Duodenal mucosa (tissue), 2 donors: ENCODE results near the gene DNAH11.

Source experiments
- H3K27ac ChIP-seq: one replicate; pipeline ENCODE4 v1.7.0; 2013; ENCODE audit warnings: low read depth, low read length
- H3K27me3 ChIP-seq, 2 donors: one replicate each; pipeline ENCODE4 v1.7.0; 2013; ENCODE audit warnings: low read length in 2 of 2, control low read depth in 1 of 2; ENCODE audit not compliant: insufficient read depth in 2 of 2, control insufficient read depth in 1 of 2
- H3K36me3 ChIP-seq, 2 donors: one replicate each; pipeline ENCODE4 v1.7.0; 2013; ENCODE audit warnings: low read length in 2 of 2, control low read depth in 1 of 2; ENCODE audit not compliant: insufficient read depth in 2 of 2, control insufficient read depth in 1 of 2
- H3K4me1 ChIP-seq, 2 donors: one replicate each; pipeline ENCODE4 v1.7.0; 2013; ENCODE audit warnings: low read length in 2 of 2, control low read depth in 1 of 2; ENCODE audit not compliant: insufficient read depth in 2 of 2, control insufficient read depth in 1 of 2
- H3K4me3 ChIP-seq, 2 donors: one replicate each; pipeline ENCODE4 v1.7.0; 2013; ENCODE audit warnings: low read length in 2 of 2, low read depth in 1 of 2
- H3K9ac ChIP-seq, 2 donors: one replicate each; pipeline ENCODE4 v1.7.0; 2013; ENCODE audit warnings: low read length in 2 of 2, low read depth in 1 of 2
- H3K9me3 ChIP-seq, 2 donors: one replicate each; pipeline ENCODE4 v1.7.0; 2013; ENCODE audit warnings: low read length in 2 of 2, control low read depth in 1 of 2; ENCODE audit not compliant: control insufficient read depth in 1 of 2

The DNAH11 gene

DNA sequence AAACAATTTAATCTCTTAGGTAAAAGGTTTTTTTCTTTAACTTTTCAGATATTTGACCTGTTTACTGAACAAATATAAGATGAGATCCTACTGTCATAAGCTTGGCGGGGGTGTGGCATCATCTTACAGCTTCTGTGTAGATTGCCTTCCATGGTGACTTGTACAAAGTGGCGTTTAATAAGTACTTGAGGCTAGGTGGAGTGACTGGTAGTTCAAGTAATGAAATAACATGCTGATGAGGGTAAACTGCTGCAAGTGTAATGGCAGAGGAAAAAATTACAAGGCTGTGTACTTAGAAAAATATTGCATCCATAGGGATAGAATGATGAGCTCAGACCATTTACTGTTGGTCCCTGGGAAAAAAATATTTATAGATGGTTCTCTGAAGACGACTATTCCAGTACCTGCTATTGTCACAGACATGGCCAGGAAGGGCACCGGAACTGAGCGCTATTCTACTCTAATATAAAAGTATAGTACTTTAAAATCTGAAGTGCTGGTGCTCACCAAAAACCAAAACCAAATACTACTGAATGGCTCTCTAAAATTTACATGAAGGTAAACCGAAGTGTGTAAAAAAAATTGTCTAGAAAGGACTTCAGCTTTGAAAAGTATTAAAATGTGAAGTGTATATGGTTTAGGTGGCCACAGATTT lies 42.4 kb downstream of the DNAH11 start:
- no peak overlapping the region for H3K27ac ChIP-seq
- no peaks in the 10 kb centered on the region for H3K27me3 ChIP-seq
- no peak overlapping the region for H3K9ac ChIP-seq
- no peaks in the 10 kb centered on the region for H3K9me3 ChIP-seq
- H3K4me1 ChIP-seq: no peaks in the 10 kb centered on the region
- H3K4me3 ChIP-seq: no peak overlapping the region
- H3K36me3 ChIP-seq: no peaks in the 10 kb centered on the region

DNA sequence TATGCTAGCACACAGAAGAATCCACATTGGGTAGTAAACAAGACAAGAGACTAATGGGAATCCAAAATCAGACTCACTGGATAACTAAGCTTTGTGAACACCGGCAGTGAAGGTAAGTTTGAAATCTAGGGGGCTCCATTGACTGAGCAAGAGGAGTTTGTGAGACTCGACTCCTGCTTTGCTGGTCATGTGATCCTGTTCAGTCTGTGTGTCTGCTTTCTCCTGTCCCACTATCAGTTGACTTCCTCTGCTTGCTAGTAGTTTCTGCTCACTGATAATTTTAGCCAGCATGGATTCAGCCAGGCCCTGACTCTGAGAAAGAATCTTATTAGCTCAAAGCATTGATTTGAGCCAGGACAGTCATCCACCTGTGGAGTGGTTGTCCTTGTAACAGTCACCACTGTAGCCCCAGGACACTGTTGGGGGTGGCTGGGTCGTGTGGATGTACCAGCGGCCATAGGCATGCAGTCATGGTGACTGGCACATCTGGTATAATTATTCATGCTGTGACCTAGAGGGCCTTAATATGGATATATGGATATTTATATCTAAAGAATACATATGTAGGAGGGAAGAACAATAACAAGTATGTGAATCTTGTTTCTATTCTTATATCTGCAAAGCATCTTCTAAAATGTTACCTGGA lies 44.4 kb downstream of the DNAH11 start:
- no peak overlapping the region for H3K4me3 ChIP-seq
- no peaks in the 10 kb centered on the region for H3K36me3 ChIP-seq
- H3K27ac ChIP-seq: no peak overlapping the region
- H3K9me3 ChIP-seq: no peaks in the 10 kb centered on the region
- H3K9ac ChIP-seq: no peak overlapping the region
- H3K4me1 ChIP-seq: no peaks in the 10 kb centered on the region
- no peaks in the 10 kb centered on the region for H3K27me3 ChIP-seq

DNA sequence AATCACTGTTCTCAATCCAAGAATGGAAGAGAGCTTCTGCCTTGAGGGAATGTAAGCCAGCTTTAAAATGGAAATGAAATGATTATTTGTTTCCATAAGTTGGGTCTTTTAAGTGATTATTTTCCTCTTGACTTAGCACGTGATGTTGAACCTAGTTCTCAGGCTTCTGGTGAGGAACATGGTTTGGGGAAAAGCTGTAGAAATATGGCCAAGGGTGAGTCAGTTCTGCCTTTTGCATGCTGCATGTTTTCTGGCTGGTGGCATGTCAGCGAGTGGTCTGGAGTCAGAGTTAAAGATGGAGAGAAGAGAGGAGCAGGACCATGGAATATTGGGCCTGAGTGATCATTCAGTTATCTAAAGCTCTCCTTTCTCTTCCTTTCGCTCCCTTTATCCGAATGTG lies 54.0 kb downstream of the DNAH11 start:
- Histone ChIP-seq H3K9ac (no peak overlapping the region), H3K4me3 (no peak overlapping the region), H3K9me3 (no peaks in the 10 kb centered on the region), H3K27ac (no peak overlapping the region), H3K36me3 (no peaks in the 10 kb centered on the region), H3K4me1 (no peaks in the 10 kb centered on the region), H3K27me3 (no peaks in the 10 kb centered on the region)

DNA sequence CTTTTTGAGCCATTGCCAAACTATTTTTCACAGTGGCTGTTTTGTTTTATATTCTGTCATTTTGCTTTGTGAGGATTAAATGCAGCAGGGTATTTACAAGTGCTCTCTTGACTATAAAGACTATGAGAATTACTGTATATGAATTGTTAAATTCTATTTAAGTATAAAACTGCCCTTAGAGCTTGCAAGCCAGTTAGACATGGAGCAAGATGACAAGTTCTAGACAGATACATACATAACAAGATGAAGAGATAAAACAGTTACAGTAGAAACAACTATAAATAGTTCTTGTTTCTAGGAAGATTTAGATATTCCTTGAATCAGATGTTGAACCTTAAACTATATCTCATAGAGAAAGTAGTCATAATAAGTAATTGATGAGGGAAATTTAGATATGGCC lies 60.6 kb downstream of the DNAH11 start:
- Histone ChIP-seq H3K9me3 (no peaks in the 10 kb centered on the region), H3K27me3 (no peaks in the 10 kb centered on the region), H3K9ac (no peak overlapping the region), H3K4me1 (no peaks in the 10 kb centered on the region), H3K36me3 (no peaks in the 10 kb centered on the region), H3K4me3 (no peak overlapping the region), H3K27ac (no peak overlapping the region)

DNA sequence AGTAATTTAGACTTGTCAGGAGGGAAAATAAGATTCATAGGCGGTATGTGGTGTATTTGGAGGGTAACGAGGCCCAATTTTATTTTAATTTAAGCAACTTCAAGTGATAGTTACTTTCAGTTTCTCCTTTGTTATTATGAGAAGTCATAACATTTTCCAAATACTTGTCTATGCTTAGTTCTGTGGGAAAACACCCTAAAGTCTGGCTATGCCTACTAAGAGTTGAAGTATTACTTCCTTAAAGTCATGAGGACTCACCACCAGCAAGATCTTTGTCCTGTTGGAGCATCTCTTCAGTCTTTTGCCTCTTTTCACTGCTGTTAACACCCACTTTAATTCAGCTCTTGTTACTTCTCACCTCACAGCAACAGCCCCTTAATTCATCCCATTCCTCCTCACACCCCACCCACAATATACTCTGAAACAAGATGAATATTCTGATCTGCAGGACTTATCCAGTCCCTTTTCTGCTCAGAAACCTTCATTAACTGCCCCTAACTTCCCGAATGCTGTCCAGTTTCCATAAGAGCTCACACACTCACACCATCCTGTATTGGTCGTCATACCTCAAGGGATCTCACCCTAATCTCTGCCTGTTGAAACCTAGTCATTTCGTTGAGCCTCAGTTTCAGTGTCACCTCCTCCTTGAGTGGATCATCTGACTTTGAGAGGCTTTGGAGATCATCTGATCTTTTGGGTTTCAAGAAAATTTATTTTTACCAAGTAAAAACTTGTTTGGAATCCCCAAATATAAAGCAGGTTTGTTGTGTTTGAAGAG lies 61.3 kb downstream of the DNAH11 start:
- Histone ChIP-seq H3K4me3 (no peak overlapping the region), H3K4me1 (no peaks in the 10 kb centered on the region), H3K27me3 (no peaks in the 10 kb centered on the region), H3K36me3 (no peaks in the 10 kb centered on the region), H3K9me3 (no peaks in the 10 kb centered on the region), H3K9ac (no peak overlapping the region), H3K27ac (no peak overlapping the region)

DNA sequence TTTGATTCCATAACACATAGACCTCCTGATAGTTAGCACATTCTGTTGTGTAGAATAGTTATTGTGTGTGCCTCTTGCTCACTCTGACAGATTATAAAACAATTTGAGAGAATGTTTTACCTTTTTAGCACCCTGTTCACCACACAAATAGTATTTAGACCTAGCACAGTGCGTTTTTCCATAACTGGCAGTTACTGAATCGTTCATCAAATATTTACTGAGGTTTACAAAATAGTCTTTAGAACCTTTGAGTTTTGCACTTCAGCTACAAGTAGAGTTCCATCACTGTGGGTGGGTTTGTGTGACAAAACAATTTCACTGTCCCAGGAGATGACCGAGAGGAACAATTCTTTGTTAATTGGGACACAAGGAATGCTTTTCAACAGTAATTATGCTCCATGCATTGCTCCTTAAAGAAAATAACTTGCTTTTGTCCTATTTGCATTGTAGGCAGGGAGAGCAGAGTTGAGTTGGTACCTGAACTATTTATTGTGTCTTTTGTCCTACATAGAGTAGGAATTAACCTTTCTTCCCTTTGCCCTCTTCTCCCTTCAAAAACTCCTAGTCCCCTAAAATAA lies 62.3 kb downstream of the DNAH11 start:
- Histone ChIP-seq H3K27me3 (no peaks in the 10 kb centered on the region), H3K27ac (no peak overlapping the region), H3K4me1 (no peaks in the 10 kb centered on the region), H3K36me3 (no peaks in the 10 kb centered on the region), H3K4me3 (no peak overlapping the region), H3K9me3 (no peaks in the 10 kb centered on the region), H3K9ac (no peak overlapping the region)

DNA sequence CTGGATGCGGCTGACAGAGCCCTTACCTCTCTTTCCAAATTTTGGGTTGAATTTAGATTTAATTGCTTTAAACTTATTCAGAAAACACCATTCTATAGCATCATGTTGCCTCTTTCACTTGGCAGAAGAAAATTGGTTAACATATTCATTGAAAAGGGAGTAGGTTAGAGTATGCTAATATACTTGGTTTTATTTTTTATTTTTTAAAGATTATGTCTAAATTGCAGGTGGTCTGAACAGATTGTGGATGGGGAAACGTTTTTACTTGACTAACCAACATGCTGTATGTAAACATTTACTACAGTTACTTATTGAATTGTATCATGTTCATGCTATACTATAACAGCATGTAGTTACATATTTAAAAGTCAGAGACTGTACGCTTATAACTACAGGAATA lies 65.6 kb downstream of the DNAH11 start:
- Histone ChIP-seq H3K9ac (no peak overlapping the region), H3K27me3 (no peaks in the 10 kb centered on the region), H3K4me3 (no peak overlapping the region), H3K36me3 (no peaks in the 10 kb centered on the region), H3K9me3 (no peaks in the 10 kb centered on the region), H3K27ac (no peak overlapping the region), H3K4me1 (no peaks in the 10 kb centered on the region)

DNA sequence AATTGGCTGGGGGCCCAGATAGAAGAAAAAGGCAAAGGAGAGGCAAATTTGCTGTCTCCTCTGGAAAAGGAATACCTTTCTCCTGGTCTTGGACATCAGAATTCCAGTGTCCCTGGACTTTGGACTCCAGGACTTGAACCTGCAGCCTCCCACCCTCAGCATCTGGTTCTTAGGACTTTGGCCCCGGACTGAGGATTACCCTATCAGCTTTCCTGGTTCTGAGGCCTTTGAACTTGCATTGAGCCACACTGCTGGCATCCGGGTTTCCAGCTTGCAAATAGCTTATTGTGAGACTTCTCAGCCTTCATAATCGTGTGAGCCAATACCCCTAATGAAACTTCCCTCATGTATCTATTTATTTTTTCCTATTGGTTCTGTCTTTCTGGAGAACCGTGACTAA lies 68.3 kb downstream of the DNAH11 start:
- Histone ChIP-seq H3K4me1 (no peaks in the 10 kb centered on the region), H3K27me3 (no peaks in the 10 kb centered on the region), H3K9ac (no peak overlapping the region), H3K4me3 (no peak overlapping the region), H3K9me3 (no peaks in the 10 kb centered on the region), H3K27ac (no peak overlapping the region), H3K36me3 (no peaks in the 10 kb centered on the region)

DNA sequence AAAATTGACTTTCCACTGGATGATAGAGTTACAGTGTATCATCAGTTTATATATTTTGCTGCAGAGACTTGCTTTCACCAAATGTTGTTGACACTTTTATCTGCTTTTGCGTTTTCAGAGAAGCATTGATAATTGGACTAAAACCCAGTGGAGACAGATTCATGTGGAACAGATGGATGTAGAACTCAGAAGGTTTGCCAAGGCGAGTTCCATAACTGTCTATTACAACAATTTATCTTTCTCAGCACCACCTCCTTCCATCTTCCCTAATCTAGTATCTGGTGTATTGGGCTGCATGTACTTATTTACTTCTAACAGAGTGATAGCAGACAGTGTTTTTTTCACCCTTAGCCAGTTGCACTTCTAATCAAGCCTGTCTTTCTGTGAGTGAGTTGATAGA lies 73.3 kb downstream of the DNAH11 start:
- H3K4me3 ChIP-seq: no peak overlapping the region
- no peaks in the 10 kb centered on the region for H3K4me1 ChIP-seq
- H3K27ac ChIP-seq: no peak overlapping the region
- H3K36me3 ChIP-seq: no peaks in the 10 kb centered on the region
- H3K9me3 ChIP-seq: no peaks in the 10 kb centered on the region
- no peaks in the 10 kb centered on the region for H3K27me3 ChIP-seq
- no peak overlapping the region for H3K9ac ChIP-seq

DNA sequence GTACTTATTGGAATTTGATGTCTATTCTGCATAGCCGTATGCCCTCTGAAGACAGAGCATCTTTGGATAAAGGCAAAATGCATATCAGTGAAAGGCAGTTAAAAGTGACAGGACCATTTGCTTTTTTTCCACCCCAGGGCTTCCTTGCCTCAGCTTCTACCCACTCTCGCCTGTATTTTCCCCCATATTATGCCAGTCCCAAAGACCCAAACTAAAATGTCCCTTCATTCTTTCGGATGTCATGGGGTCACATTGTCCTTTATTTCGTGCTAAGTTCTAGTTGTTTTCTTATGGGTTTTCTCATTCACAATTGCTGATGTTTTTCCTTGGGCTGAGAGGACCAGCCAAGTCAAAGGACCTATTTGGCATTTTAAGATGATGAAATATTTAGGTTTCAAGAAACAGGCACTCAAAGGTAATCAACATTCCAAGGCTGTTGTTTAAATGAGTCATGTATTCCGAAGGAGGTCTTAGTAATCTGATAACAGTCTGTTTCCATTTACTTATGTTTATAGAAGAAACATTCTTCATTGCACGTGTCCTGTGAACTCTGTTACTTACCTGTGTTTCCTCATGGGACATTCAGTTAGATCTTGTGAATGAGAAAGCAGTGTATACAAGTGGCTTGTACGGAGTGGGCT lies 74.1 kb downstream of the DNAH11 start:
- no peaks in the 10 kb centered on the region for H3K36me3 ChIP-seq
- no peak overlapping the region for H3K9ac ChIP-seq
- H3K4me1 ChIP-seq: no peaks in the 10 kb centered on the region
- no peak overlapping the region for H3K27ac ChIP-seq
- no peaks in the 10 kb centered on the region for H3K27me3 ChIP-seq
- H3K9me3 ChIP-seq: no peaks in the 10 kb centered on the region
- no peak overlapping the region for H3K4me3 ChIP-seq
